ENCODE data around the gene SPATA6L.

DNA sequence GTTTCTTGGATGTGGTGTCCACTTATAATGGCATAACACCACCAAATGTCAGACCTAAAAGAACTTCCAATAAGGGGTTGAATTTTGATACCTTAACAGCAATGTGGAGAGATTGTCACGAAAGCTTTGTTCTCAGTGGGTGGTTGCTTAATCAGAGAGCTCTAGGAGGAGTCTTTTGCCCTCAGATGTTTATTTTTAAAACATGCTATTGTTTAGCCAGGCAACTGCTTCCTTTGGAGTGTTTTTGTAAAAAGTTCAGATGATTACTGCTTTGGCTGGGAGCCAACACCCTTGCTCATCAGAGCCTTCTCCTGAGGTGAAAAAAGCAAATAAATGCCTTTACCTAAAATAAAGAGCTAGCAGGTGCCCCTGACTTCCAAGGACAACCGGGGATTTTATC lies 111.0 kb downstream of the SPATA6L start:
- TF ChIP-seq CTCF (IDR thresholded peaks at IDR 0.05) (no peak), POLR2A (IDR thresholded peaks at IDR 0.05) (no peak)
